ENCODE data around the gene SSTR5.

SSTR5 gene

GRCh38 chr16:1107731-1108130 is 35.2 kb downstream of the SSTR5 start:
- DNase-seq = no peak

- DNase-seq = no peak
These were observed 36.0 kb downstream of the SSTR5 start for GRCh38 chr16:1108299-1109252.

- no peak for DNase-seq
These were observed 37.1 kb downstream of the SSTR5 start for GRCh38 chr16:1109648-1110047.

GRCh38 chr16:1112506-1113184 is 40.1 kb downstream of the SSTR5 start:
- DNase-seq = no peak

- no peak for DNase-seq
These were observed 40.9 kb downstream of the SSTR5 start for GRCh38 chr16:1113489-1113888.

- DNase-seq = no peak
These were observed 41.5 kb downstream of the SSTR5 start for GRCh38 chr16:1113889-1114526.

- no peak for DNase-seq
These were observed 44.1 kb downstream of the SSTR5 start for GRCh38 chr16:1116693-1117077.

GRCh38 chr16:1117176-1117900 is 44.8 kb downstream of the SSTR5 start:
- DNase-seq = no peak

- DNase-seq = no peak
These were observed 45.4 kb downstream of the SSTR5 start for GRCh38 chr16:1117926-1118325.

- no peak for DNase-seq
These were observed 46.6 kb downstream of the SSTR5 start for GRCh38 chr16:1119129-1119528.

GRCh38 chr16:1119766-1120576 is 47.4 kb downstream of the SSTR5 start:
- no peak for DNase-seq

- DNase-seq = no peak
These were observed 48.0 kb downstream of the SSTR5 start for GRCh38 chr16:1120577-1120941.

- DNase-seq = no peak
These were observed 48.5 kb downstream of the SSTR5 start for GRCh38 chr16:1121009-1121408.

- DNase-seq = no peak
These were observed 49.3 kb downstream of the SSTR5 start for GRCh38 chr16:1121601-1122397.

- no peak for DNase-seq
These were observed 49.8 kb downstream of the SSTR5 start for GRCh38 chr16:1122398-1122765.

- DNase-seq = no peak
These were observed 51.1 kb downstream of the SSTR5 start for GRCh38 chr16:1123525-1124230.

- DNase-seq = no peak
These were observed 51.7 kb downstream of the SSTR5 start for GRCh38 chr16:1124291-1124690.

GRCh38 chr16:1124795-1125194 is 52.2 kb downstream of the SSTR5 start:
- no peak for DNase-seq

GRCh38 chr16:1125471-1125870 is 52.9 kb downstream of the SSTR5 start:
- DNase-seq = no peak

GRCh38 chr16:1126044-1126443 is 53.5 kb downstream of the SSTR5 start:
- no peak for DNase-seq

- no peak for DNase-seq
These were observed 54.0 kb downstream of the SSTR5 start for GRCh38 chr16:1126586-1126985.

All from activated gamma-delta T cell treated with Interleukin-2 at 50 U/mL for 16 hours (primary cell).